ENCODE data around the gene RNF214. TPM values are rescaled to one million over a fixed set of nuclear protein-coding genes. Genes with fewer than 3 reads are reported as not detected.

The RNF214 gene
- polyA plus RNA-seq, 1 donor (not counting 4 experiments of a cell fraction or from before 2014, with no cell fraction given) = 11.8 TPM

DNA sequence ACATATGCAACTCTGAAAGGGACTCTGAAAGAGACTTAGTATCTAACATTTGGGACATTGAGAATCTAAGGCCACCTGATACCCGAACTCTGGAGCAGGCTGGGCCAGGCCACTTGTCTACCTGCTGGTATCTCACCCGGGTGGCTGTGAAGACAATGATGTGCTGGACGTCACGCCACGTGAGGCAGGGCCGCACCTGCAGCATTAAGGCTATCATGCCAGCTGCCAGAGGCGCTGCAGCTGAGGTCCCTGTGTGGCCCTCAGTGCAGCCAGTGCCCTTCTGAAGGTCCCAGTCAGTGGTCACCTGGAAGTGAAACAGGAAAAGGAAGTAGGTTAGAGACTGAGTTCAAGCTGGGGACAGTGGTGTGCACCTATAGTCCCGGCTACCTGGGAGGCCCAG lies 13.0 kb upstream of the RNF214 start:
- no peak overlapping the region for H3K9ac ChIP-seq (ENCODE audit: control insufficient read depth, extremely low read depth, insufficient read depth, low read length)
- no peaks in the 10 kb centered on the region for H3K4me1 ChIP-seq (ENCODE audit: control insufficient read depth, extremely low read depth, insufficient read depth, low read length)
- no peaks in the 10 kb centered on the region for H3K9me3 ChIP-seq (ENCODE audit: control insufficient read depth, low read depth, low read length)
- H3K79me2 ChIP-seq (ENCODE audit: control insufficient read depth, insufficient read depth, low read length) = no peaks in the 10 kb centered on the region
- H3K9me1 ChIP-seq (ENCODE audit: control insufficient read depth, extremely low read depth, insufficient read depth, low read length) = peaks cover 2% of the 10 kb centered on the region
- H3K36me3 ChIP-seq (ENCODE audit: control insufficient read depth in 2 of 2, extremely low read depth in 1 of 2, insufficient read depth in 2 of 2, low read length in 2 of 2) = peaks cover 35 to 57% of the 10 kb centered on the region in 2 experiments
- dilution Hi-C loops (cut with MboI; ENCODE audit: extremely low pct_ligation_motif_present, low sequenced_read_pairs) = no loop called here
- no peak overlapping the region for H3K4me3 ChIP-seq (ENCODE audit: control insufficient read depth in 2 of 3, extremely low read depth in 1 of 3, insufficient read depth in 2 of 3, low read depth in 1 of 3, low read length in 3 of 3)
- DNase-seq (ENCODE audit: low read depth, low spot score) = no peak
- H2AFZ ChIP-seq (ENCODE audit: control insufficient read depth, low read length) = no peak overlapping the region
- no peaks in the 10 kb centered on the region for H3K27me3 ChIP-seq (ENCODE audit: control insufficient read depth, extremely low read depth, insufficient read depth, low read length)
- H3K27ac ChIP-seq (ENCODE audit: control insufficient read depth, insufficient read depth, low read length) = no peak overlapping the region
- no peak for FAIRE-seq
- TF ChIP-seq, protein P1, sequence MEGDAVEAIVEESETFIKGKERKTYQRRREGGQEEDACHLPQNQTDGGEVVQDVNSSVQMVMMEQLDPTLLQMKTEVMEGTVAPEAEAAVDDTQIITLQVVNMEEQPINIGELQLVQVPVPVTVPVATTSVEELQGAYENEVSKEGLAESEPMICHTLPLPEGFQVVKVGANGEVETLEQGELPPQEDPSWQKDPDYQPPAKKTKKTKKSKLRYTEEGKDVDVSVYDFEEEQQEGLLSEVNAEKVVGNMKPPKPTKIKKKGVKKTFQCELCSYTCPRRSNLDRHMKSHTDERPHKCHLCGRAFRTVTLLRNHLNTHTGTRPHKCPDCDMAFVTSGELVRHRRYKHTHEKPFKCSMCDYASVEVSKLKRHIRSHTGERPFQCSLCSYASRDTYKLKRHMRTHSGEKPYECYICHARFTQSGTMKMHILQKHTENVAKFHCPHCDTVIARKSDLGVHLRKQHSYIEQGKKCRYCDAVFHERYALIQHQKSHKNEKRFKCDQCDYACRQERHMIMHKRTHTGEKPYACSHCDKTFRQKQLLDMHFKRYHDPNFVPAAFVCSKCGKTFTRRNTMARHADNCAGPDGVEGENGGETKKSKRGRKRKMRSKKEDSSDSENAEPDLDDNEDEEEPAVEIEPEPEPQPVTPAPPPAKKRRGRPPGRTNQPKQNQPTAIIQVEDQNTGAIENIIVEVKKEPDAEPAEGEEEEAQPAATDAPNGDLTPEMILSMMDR (optimal IDR thresholded peaks at IDR 0.05 in 1 of 3, IDR thresholded peaks at IDR 0.05 in 1 of 3, conservative IDR thresholded peaks at IDR 0.05 in 1 of 3; ENCODE audit: extremely low read depth in 1 of 3, insufficient read depth in 2 of 3, low read length in 3 of 3) = no peak
- TF ChIP-seq EZH2 (IDR thresholded peaks at IDR 0.05; ENCODE audit: low read length) = no peak
- H3K4me2 ChIP-seq (ENCODE audit: control insufficient read depth, extremely low read depth, insufficient read depth, low read depth, low read length) = no peak overlapping the region
- H4K20me1 ChIP-seq (ENCODE audit: control insufficient read depth, extremely low read depth, insufficient read depth, low read length) = no peaks in the 10 kb centered on the region

DNA sequence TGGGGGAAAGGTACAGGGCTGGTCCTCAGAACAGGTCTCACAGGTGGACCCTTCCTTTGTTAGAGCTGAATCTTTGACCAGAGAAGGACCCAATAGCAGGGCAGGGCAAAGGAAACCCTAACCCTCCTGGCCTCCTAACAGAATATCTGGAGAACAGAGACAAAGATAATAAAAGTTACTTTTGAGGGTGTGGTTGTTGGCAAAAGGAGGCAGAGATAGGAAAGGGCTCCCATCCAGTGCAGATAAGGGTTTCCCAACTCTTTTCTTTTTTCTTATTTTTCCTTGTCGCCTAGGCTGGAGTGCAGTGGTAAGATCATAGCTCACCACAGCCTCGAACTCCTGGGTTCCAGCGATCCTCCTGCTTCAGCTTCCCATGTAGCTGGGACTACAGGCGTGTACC lies 12.5 kb upstream of the RNF214 start:
- no peak for DNase-seq (ENCODE audit: low read depth, low spot score)
- H3K36me3 ChIP-seq (ENCODE audit: control insufficient read depth in 2 of 2, extremely low read depth in 1 of 2, insufficient read depth in 2 of 2, low read length in 2 of 2) = peaks cover 35 to 57% of the 10 kb centered on the region in 2 experiments

More for the DNA sequence above, 12.5 kb upstream of the RNF214 start:
- no peak overlapping the region for H3K27ac ChIP-seq (ENCODE audit: control insufficient read depth, insufficient read depth, low read length)
- H2AFZ ChIP-seq (ENCODE audit: control insufficient read depth, low read length) = no peak overlapping the region
- H3K9ac ChIP-seq (ENCODE audit: control insufficient read depth, extremely low read depth, insufficient read depth, low read length) = no peak overlapping the region
- no peaks in the 10 kb centered on the region for H4K20me1 ChIP-seq (ENCODE audit: control insufficient read depth, extremely low read depth, insufficient read depth, low read length)
- peaks cover 2% of the 10 kb centered on the region for H3K9me1 ChIP-seq (ENCODE audit: control insufficient read depth, extremely low read depth, insufficient read depth, low read length)
- H3K4me3 ChIP-seq (ENCODE audit: control insufficient read depth in 2 of 3, extremely low read depth in 1 of 3, insufficient read depth in 2 of 3, low read depth in 1 of 3, low read length in 3 of 3) = no peak overlapping the region
- dilution Hi-C loops (cut with MboI; ENCODE audit: extremely low pct_ligation_motif_present, low sequenced_read_pairs) = no loop called here
- H3K9me3 ChIP-seq (ENCODE audit: control insufficient read depth, low read depth, low read length) = no peaks in the 10 kb centered on the region
- H3K27me3 ChIP-seq (ENCODE audit: control insufficient read depth, extremely low read depth, insufficient read depth, low read length) = no peaks in the 10 kb centered on the region
- TF ChIP-seq EZH2 (IDR thresholded peaks at IDR 0.05; ENCODE audit: low read length) = no peak
- TF ChIP-seq, protein P1 (optimal IDR thresholded peaks at IDR 0.05 in 1 of 3, IDR thresholded peaks at IDR 0.05 in 1 of 3, conservative IDR thresholded peaks at IDR 0.05 in 1 of 3; ENCODE audit: extremely low read depth in 1 of 3, insufficient read depth in 2 of 3, low read length in 3 of 3) = no peak
- no peak for FAIRE-seq
- no peaks in the 10 kb centered on the region for H3K4me1 ChIP-seq (ENCODE audit: control insufficient read depth, extremely low read depth, insufficient read depth, low read length)
- no peaks in the 10 kb centered on the region for H3K79me2 ChIP-seq (ENCODE audit: control insufficient read depth, insufficient read depth, low read length)
- no peak overlapping the region for H3K4me2 ChIP-seq (ENCODE audit: control insufficient read depth, extremely low read depth, insufficient read depth, low read depth, low read length)

Data from keratinocyte (primary cell).